ENCODE results near the gene MICAL2.

MICAL2 gene

DNA sequence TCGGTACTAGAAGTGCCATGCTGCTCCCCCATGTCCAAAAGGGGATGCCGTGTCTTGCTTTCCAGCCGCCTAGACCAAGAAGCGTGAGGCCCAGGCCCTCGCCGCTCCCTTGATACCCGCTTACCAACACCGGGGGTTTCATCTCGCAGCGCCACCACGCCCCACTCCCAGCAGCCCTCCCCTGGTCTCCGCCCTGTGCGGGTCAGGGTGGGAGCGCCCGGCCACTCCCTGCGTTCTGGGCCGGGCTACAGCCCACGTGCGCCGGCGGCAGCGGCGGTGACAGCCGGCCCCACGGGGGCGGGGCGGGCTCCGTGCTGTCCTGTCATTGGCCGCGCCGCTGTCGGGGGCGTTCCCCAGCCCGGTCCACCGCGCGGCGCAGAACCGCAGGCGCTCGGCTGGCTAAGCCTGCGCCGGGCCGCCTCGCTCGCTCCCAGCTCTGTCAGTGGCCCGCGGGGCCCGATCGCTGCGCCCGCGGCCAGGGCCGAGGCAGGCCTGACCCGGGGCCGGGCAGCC, at the start of gene MICAL2:
Gene MICAL2 (plus strand): TSS at position 390 of the 513 bp plus-strand sequence. CDS start 51,566 bp downstream, outside the sequence.
- DNase-seq (ENCODE audit: low spot score) = peak; percentile 81

- DNase-seq (ENCODE audit: low spot score) = no peak
Observed at GRCh38 chr11:12061851-12062560, 48.4 kb upstream of the MICAL2 start.

GRCh38 chr11:12063251-12063650, 47.1 kb upstream of the MICAL2 start:
- no peak for DNase-seq (ENCODE audit: low spot score)

- no peak for DNase-seq (ENCODE audit: low spot score)
Observed at GRCh38 chr11:12064136-12064953, 46.0 kb upstream of the MICAL2 start.

- DNase-seq (ENCODE audit: low spot score) = no peak
Observed at GRCh38 chr11:12064954-12065280, 45.5 kb upstream of the MICAL2 start.

DNA sequence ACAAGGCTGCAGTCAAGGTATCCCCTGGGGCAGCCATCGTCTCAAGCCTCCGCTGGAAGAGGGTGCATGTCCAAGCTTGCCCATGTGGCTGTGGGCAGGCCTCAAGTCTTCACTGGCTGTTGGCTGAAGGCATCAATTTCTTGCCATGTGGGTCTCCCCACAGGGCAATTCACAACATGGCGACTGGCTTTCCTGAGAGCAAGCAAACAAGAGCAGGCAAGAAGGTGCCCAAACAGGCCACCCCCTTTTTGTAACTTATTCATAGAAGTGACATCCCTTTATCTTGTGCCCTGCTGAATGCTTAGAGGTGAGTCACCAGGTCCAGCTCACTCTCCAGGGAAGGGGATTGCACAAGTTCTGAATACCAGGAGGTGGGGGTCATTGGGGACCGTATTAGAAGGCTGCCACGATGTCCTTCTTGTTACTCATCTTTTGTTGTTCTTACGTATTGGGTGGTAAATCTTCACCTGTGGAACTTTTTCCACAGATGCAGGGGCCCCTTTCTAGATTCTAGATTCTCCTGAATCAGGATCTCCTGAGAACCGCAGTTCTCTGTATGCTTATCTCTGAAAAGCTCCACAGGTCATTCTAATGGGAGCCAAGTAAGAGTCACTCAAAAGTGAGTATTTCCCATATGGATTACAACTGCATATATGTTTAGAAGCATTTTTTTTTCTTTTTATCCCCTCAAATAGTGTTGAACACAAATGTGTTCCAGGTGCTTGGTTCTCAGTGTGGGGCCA, 44.2 kb upstream of the MICAL2 start:
- peak; percentile 83 for DNase-seq (ENCODE audit: low spot score)

- no peak for DNase-seq (ENCODE audit: low spot score)
Observed at GRCh38 chr11:12066799-12067508, 43.4 kb upstream of the MICAL2 start.

DNA sequence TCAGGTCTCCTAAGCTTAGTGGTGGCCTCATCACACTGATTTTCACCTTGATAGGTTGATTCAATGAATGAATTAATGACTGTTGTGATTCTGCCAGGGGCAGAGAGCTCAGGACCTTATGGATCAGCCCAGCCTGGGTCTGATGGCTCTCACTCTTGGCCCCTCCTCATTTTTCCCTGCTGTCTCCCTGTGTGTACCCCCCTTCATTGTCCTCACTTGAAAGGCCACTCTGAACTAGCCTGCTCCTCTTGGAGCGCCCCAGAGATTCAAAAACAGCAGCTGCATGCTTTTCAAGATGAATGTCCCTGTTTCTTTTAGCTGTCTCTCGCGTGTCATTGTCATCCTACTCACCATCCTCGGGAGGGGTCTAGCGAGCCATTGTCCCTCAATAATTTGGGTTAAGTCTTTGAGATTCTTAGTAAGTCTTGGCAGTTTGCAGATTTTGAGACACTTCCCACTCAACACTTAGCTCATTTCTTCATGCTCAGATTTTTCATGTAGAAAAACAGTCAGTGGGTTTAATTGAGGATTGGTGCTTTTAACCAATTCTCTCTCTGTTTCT, 42.5 kb upstream of the MICAL2 start:
- no peak for DNase-seq (ENCODE audit: low spot score)

DNA sequence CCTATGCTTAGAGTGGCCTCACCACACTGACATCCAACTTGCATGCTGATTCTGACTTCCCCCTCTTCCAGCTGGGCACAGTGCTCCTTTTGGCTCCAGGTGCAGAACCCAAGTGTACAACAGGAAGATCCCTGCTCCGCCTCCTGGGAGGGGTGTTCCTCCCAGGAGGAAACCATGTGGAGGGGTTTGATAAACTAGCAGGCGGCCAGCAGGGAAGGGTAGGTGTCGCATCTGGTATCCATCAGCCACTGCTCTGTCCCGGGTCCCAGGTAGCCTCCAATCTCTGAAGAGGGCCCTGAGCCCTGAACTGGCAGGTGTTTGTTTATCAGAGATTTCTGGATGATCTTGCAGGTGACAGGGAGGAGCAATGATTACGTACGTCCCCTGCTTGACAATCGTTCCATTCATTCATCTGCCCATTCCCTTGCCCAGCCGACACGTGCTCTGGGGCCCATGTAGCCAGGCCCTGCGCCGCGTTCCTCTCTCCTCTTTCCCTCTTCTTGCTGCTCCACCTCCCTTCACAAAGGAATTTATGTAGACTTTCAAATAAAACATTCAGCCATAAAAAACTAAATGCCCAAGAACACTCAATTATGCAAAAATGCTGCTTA, 41.2 kb upstream of the MICAL2 start:
- no peak for DNase-seq (ENCODE audit: low spot score)

DNA sequence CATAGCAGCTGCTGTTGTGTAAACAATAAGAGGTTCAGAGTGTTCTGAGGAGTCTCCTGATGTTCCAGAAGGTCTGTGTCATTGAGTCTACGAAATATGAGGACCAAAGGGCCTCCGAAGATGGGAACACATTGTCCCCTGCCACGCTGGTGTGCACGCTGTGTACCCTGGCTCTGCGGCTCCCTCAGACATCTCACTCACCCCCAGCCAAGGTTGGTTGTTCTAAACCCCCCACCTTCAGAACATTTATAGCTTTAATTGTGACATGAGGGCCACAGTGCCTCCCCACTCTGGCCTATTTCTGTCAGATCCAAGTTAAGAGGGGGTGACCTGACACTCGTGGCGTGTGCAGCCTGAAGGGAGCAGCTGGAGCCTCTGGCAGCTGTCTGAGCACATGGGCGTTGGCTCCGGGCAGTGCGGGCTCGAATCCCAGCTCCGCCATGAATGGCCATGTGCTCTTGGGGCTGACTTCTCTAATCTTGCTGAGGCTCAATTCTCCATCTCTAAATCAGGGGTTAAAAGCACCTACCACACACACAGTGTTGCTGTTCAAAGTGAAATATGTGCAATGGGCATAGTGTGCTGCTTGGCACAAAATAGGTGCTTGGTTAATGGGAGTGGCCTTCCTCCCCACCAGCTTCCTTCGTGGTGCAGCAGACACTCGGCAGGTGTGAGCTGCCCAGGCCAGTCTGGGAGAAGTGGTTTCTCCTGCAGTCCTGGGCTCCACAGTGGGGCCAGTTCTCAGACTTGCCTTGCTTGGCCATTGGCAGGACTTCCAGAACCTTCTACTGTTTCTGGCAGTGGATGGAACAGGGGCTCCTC, 39.7 kb upstream of the MICAL2 start:
- DNase-seq (ENCODE audit: low spot score) = no peak

- no peak for DNase-seq (ENCODE audit: low spot score)
Observed at GRCh38 chr11:12071574-12071973, 38.8 kb upstream of the MICAL2 start.

DNA sequence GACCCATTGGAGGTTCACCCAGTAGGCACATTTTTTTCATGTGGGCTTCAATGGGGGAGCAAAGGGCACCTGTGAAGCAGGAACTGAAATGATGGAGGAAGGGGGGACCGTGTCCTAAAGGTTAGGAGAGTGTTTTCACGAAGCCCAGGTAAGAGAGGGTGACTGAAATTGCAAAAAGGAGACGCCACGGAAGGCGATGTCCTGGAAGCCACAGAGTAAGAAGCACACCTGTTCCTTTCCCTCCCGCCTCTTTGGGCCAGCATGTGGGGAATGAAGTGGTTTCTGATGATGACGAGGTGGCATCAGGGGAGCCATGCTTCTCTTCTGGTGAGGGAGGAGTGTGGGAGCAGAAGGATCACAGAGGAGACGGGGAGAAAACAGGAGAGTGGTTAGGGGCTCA, 37.0 kb upstream of the MICAL2 start:
- DNase-seq (ENCODE audit: low spot score) = no peak

DNA sequence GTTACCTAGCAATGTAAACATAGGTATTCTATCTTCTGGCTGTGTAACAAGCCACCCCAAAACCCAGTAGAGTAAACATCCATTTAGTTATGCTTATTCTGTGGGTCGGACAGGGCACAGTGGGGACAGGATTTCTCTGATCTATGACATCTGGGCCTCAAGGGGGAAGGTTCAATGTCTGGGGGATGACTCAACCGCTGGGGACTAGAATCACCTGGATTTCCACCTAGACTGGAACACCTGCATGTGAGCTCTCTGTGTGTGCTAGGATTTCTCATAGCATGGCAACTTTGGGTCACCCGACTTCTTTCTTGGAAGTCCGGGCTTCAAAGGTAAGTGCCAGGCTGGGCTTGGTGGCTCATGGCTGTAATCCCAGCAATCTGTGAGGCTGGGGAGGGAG, 36.5 kb upstream of the MICAL2 start:
- DNase-seq (ENCODE audit: low spot score) = no peak

- DNase-seq (ENCODE audit: low spot score) = no peak
Observed at GRCh38 chr11:12074529-12075195, 35.7 kb upstream of the MICAL2 start.

DNA sequence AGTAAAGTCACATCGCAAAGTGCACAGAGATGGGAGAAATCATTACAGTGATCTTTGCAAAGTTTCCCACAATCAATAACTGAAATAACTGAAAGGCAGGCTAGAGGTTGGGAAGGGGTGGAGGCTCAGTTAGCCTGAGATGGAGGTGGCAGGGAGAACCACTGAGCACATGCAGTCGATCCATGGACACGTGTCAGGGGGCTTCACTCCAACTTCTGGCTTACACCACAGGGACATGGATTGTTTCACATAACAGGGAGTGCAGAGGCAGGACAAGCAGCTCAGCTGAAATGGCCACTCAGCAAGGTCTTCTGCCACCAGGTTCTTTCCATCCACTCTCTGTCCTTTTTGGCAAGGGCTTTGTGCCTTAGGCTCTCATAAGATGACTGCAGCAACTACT, 35.1 kb upstream of the MICAL2 start:
- no peak for DNase-seq (ENCODE audit: low spot score)

DNA sequence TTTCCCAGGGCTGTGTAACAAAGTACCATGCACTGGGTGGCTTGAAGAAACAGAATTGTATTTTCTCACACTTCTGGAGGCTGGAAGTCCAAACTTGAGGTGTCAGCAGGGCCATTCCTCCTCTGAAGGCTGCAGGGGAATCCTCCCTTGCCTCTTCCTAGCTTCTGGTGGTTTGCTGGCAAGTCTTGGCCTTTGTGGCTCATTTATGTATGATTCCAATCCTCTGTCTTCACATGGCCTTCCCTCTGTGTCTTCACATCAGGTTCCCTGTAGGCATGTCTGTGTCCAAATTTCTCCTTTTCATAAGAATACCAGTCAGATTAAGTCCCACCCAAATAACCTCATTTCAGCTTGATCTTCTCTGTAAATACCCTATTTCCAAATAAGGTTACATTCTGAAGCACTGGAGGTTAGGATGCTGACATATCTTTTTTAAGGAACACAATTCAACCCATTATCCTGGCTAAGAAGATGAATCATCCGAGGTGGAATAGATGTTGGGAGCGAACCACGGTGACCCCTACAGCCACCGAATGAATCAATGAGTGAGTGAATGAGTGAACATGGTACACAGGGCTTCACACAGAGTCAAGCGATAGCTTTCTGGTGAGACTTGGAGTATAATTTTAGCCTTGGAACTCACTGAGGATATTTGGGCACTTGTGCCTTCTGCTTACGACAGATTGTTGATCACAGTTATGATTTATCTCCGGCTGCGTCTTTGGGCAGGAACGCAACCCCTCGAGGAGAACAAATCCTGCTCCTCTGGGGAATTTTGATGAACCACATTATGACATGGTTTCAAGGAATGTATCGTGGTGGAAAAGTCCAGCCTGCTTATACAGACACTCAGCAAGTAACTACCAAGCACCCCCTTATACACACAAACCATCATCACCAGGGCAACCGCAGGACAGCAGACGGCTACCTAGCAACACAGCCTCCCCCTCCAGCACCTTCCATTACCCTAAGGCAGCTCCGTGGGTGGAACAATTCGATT, 34.3 kb upstream of the MICAL2 start:
- no peak for DNase-seq (ENCODE audit: low spot score)

- no peak for DNase-seq (ENCODE audit: low spot score)
Observed at GRCh38 chr11:12076840-12077534, 33.4 kb upstream of the MICAL2 start.
